ENCODE data around the gene TBC1D16.

The TBC1D16 gene

DNA sequence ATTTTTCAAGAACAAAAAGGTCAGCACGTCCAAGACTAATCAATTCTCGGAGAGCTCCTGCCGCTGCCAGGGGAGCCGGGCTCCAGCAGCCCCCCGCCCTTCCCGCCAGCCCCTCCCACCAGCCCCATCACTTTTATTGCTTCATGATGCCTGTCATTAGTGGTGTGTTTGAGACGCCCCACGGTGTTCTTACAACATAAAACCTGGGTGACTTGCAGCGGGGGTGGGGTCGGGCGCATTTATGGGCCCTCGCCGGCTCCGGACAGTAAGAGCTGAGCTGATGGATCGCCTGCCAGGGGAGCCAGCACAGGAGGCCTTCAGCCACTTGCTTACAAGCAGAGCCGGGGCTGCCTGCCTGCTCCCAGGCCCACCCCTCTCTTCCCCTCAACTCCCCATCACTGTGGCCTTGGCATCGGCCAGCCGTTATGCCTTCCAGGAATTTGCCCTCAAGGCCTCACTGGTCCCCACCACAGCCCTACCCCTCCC, 113.5 kb downstream of the TBC1D16 start:
- no peak for DNase-seq

DNA sequence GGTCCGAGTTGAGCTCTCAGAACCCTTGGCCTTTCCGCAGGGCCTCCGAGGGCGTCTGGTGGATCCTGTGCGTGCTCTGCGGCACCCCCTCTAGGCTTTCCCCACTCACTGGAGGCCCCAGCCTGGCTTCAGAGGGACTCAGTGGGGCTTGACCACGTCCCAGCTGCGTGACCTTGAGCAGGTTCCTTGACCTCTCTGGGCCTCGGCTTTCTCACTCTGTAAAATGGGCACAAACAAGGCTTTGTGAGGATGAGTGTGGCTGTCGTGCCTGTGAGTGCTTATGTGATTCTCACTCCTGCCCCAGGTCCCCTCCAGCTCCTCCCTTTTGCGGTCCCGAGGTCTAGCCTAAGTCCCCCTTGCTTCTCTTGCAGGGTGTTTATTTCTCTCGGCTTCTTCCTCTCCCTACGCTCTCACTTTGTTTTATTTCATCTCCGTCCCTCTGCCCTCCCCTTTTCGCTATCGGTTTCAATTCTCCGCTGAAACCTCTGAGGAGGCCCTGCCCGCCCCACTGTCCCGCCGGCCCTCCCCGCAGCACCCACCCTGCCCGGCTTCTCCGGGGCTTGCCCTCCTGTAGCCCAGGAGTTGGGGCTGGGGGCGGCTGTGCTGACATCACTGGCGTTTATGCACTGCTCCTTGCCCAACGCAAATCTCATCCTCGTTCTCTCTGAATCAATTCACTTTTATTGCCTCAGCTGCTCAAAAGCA, 114.1 kb downstream of the TBC1D16 start:
- no peak for DNase-seq

DNA sequence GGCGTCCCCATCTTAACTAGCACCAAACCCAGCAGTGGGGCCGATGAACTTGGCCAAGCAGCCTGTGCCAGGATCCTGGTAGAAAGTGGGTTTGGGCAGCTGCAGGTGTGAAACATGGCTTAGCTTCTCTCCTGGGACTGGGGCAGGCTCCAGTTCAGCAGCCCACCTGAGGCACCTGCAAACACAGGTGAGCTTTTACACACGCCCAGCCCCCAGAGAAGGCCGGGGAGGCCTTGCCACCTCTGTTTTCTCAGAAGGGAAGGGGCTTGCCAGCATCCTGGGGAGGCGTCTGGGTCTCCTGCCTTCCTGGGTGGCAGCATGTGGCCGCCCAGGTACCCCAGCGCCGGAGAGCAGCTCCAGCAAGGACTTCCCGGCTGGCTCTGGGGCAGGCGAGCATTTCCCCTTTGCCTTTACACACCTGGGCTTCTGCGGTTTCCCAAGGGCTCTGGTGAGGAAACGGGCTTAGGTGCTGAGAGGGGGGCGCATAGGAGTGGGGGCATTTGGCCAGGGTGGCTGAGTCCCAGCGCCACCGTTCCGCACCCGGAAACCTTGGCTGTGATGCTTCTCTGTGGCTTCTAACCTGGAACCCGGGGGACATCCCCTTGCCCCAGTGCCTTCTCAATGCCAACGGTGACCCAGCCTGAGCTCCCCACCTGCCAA, 114.8 kb downstream of the TBC1D16 start:
- DNase-seq, result no peak

DNA sequence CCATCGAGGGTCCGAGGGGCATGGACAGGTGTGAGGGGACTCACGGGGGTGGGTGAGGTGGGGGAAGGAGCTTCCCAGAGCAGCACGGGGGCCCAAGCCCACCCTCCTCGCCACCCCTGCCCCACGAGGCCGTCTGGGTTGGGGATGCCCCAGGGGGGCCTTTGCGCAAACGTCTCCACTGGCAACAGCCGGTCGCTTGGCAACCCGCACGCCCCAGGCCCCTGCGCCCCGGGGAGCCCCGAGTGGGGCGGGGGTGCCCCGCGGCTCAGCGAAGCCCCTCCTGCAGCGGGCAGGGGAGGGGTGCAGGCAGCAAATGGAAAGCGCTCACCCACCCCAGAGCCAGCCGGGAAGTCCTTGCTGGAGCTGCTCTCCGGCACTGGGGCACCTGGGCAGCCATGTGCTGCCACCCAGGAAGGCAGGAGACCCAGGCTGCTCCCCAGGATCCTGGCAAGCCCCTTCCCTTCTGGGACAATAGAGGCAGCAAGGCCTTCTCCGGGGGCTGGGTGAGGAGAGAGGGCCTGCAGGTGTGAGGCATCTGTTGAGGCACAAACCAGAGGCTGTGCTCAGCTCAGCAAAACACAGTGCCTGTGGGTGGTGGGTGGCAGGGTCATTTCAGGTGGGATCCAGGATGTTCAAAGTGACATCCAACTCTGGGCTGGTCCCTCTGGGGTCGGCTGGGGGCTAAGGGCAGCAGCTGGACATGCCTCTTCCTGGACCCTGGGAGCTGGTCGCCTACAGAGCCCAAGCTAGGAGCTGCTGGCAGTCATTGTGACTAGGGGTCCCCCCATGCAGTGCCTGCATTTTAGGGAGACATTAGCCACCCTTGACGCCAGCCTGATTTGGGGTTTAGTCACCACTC, 115.6 kb downstream of the TBC1D16 start:
- DNase-seq, result no peak

DNA sequence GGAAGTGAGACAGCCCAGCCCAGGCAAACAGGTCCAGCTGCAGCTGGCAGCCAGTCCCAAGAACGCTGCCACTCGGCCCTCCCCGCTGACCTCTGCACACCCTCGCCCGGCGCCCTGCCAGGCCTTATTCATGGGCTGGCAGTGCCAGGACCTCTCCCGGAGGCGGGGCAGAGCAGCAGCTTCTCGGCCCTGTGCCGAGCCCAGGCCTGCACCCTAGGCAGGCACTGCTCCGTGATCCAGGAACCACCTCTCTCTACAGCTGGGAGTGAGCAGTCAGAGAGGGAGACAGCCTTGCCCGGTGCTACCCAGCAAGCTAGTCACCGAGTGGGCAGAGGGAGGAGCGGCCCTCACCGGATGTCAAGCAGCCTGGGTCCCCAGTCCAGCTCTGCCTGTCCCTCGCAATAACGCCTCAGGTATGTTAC, 116.5 kb downstream of the TBC1D16 start:
- DNase-seq, result no peak

DNA sequence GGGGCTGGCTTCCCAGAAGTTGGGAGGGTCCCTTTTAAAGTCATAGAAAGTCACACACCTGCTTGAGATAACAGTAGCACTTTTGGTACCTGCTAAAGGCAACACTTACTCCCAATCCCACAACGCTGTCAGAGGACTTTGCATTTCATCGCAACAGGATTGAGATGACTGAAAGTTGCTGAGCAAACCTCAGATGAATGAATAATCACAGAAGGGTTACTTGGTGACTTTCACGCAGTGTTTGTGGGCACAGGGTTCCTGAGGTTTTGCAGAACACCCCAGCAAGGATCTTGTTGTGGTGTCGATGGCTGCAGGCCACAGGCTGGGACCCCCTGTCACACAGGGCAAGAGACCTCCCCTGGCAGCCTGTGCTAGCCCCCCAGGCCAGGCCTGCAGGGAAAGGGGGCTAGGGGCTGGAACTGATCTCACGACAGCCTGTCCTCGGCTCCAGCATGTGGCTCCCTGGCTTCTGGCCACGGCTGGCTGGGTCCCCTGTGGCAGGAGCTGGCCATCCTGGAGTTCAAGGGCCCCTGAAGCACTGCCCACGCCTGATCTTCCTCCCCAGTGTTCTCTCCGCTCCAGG, 117.0 kb downstream of the TBC1D16 start:
- no peak for DNase-seq

DNA sequence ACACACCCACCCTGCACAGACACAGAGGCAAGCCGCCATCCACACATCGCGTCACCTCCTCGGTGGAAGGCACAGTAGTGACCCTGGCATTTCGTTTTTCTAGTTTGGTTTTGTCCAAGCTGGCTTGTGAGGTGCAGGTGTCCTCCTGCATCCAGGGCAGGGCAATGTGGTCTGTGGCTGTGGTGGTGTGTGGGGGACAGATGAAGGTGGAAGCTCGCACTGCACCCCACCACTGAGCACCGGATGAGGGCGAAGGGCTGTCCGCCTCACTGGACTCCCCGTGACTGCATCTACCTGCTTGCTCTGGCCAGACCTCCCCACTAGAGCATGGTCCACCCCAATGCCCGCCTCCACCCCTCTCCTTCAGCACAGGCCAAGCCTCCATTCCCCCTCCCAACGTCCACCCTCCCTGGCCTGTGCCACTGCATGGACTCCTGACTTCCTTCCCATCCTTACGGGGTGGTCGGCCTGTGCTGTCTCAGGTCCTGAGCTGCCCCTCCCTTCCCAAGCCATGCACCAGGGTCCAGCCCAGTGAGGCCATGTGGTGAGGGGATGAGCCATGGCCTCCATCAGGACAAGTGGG, 117.7 kb downstream of the TBC1D16 start:
- DNase-seq, result no peak

DNA sequence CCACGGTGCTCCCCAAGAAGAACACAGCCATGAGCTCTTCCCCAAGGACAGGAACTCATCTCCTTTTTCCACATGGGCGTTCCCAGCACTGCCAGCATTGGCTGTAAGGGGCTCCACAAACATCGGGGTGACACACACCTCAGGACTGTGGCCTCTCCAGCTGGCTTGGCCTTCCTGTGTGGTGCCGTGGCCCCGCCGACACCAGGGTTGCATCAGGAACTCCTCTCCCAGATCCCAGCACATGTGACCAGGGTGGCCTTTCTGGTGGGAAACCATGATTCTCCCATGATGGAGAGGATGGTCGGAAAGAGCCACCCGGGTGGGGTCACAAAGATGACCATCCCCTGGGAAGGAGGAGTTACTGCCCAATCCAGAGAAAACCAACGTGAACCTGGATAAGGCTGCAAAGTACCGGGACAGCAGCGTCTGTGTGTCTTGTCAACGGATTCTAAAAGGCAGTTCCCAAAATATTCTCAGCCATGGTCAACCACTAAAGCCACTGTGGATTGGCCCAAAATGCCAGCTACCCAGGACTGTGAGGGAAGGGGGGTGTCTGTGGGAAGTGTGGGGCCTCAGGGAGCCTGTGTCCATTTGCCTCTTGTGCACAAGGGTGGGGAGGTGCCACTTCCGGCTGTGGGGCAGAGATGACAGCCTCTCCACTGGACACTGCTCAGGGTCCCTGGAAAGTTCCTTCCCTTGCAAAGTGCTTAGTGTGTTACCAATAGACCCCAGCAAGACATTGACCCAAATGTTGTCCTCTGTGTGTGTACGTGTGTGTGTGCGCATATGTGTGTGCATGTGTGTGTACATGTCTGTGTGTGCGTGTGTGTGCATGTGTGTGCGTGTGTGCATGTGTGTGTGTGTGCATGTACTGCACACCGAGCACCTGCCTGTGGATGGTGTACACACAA, 118.4 kb downstream of the TBC1D16 start:
- no peak for DNase-seq

DNA sequence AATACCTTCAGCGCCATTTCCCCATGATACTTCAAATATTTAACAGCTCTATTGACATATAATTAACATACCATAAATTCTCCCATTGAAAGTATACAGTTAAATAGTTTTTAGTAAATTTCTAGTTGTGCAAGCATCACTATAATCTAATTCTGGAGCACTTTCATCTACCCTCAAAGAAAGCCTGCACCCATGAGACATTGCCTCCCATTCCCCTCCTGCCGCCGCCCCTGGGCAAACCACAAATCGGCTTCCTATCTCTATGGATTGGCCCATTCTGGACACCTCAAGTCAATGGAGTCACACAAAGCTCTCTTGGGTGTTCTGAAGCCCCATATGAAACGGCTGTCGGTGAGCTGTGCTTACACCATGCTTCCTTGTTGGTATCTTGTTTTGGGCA, 119.2 kb downstream of the TBC1D16 start:
- no peak for DNase-seq

DNA sequence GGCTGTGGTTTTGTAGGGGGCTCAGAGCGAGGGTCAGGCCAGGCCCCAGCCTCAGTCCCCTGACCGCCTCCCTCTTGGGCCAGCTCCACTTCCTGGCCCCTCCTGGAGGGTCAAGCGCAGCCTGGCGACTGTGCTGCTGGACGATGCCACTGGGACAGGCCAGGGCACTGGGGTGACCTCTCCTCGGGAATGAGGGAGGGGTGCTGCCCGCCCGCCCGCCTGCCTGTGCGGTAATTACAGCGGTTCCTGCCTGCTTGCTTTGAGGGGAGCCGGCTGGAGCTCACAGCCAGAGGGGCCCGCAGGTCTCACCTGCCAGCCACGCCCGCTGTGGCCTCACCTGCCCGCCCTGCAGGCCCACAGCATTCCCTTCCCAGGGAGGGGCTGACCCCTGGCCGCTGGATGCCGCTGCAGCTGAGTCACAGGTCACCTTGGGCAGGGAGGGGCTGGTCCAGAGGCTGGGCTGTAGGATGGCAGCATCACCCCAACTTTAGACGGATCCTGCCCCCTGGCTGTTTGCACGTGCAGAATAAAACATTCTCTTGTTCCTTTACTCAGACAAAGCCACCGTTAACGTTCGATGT, 119.7 kb downstream of the TBC1D16 start:
- no peak for DNase-seq

DNA sequence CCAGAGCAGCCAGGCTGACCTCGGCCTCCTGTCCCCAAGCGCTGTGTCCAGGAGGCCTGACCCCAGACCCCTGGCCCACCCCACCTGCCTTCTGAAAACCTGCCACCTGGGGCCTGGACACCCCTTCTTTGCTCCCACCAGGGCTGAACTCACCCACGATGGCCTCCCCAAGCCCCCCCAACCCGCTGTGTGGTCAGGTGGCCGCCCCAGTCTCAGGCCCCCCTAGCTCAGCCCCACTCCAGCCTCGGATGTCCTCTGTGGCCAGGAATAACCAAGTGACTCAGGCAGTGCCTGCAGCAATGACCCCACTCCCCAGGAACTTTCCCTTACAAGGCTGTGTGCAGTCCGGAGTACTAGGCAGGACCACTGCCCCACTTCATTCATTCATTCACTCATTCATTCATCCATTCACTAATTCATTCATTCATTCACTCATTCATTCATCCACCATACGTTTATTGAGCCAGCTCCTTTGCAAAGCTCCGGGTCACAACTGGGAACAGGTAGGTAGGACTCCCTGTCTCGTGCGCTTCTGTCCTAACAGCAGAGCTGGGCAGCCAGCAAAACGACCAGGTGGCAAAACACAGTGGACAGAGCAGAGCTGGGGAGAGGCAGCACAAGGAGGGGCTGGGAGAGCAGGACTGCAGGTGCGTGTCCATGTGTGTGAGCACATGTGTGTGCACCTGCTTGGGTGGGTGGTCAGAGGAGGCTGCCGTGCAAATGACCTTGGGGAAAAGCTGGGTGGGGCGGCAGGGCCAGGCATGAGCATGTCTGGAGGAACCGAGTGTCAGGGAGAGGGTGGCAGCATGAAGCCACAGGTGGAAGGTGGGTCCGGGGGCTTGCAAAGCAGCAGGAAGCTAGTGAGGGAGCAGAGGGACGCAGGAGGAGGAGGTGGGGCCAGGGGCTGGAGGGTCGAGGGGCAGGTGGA, 120.6 kb downstream of the TBC1D16 start:
- DNase-seq, result no peak

DNA sequence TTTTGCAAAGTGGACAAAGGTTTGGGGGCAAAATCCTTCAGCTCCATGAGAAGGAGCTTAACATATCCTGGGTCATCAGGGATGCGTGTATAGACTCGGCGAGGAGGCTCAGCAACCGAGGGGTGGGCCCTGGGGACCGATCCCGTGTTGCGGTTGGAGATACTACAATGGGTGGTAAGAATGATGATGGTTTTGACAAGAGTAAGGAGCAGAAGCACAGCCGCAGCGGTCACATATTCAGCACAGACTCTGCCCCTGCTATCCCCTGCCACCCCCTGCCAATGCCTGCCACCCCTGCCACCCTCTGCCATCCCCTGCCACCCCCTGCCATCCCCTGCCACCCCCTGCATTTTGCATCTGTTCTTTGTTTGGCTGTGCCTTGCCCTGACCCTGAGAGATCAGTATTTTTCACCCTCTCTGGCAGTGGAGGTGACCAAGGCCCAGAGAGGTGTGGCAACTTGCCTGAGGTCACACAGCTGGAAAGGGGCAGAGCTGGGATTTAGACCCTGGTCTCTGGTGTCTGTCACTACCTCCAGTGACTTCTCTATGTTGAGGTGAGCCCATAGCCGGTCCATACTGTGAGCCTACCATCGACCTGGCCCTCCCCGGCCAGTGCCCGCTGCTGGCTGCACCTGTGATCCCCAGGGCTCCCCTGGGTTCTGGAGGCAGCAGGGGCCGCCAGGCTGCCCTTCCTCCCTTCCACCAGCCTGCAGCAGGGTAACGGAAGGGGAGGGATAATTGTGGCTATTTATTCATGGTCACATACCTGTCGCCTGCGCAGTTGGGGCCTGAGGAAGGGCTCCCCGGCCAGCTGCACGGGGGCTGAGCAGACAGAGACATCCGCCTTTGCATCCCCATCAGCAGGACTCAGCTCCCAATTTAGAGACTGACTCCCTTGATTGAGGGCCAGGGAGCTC, 121.5 kb downstream of the TBC1D16 start:
- no peak for DNase-seq

DNA sequence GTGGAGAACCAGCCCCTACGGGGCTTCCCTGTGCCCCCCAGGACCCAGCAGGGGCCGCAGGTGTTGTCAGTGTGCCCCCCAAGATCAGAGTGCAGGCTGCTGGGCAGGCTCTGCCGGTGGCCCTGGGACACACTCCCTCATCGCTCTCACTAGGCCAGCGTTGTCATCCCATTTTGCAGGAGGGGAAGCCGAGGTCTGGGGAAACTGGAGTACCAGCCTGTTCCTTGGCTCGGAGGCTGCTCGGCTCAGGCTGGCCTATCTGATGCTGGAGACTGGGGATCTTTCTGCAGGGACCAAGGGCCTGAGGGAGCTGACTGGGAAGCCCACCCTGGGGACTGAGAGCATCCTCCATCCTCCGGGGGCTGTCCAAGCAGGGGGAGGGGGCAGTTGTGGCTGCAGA, 122.2 kb downstream of the TBC1D16 start:
- DNase-seq, result no peak

DNA sequence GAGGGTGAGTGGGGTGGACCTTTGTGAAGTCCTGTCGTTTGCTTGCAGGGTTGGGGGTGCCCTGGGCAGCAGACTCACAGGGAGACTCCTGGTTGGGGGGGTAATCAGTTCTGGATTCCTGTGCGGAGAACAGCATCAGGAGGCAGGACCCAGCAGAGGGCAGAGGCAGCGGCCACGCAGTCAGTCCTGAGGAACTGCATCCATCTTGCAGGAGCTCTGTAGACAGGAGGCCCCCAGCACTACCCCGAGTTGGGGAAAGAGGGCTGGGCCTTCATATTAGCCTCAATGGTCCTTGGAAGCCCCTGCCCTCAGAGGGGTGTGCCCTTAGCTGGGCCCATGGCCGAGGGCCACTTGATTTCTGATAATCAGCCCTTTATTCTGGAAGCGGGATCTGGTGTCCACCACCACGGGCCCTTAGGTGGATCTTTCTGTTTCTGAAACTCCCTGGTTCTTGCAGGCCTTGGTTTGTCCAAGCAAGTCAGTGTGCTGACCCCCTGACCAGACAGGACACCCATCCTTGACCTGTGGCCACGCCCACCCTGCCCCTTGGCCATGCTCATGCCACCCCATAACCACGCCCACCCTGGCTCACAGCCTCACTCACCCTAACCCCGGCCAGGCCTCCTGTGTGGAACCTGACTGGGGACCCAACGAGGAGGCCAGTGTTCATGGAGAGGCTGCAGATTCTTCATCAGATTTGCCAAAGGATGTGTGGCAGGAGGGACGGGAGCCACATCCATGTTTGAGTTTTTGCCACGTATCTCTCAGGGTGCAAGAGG, 122.9 kb downstream of the TBC1D16 start:
- DNase-seq, result no peak

DNA sequence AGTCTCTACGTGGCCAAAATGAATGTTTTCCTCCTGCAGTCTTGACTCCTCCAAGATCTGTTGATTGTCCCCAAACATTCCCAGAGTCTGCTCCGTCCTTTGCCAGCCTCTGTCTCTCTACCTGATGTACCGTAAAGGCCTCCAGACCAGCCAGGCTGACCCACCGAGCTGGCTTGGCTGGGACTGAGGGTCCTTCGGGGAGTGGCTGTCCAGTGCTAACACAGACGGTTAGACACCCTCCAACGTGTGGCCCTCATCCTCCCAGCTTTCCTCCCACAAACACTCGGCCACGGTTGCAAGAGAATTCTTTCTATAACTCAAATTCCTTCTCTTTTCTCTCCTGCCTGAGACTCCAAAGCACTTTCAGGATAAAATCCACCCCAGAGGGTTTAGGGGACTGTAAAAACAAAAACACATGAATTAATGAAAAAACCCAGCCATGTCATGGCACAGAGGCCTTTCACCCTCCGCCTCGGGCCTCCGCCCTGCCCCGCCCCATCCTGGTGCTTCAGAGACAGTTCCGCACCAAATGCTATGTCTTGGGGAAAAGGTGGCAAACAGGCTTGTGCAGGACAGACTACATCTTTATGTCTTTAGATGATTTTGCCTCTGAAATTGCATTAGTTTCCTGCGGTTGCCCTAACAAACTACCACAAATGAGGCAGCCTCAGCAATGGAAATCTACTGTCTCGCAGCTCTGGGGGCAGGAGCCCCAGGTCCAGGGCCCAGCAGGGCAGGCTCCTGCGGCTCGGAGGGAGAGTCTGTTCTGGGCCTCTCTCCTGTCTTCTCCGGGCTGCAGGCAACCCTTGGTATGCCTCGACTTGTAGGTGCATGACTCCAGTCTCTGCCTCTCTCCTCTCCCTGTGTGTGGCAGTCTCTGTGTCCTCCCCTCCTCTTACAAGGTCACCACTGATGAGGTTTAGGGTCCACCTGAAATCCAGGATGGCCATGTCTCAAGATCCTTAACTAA, 124.0 kb downstream of the TBC1D16 start:
- DNase-seq, result no peak

DNA sequence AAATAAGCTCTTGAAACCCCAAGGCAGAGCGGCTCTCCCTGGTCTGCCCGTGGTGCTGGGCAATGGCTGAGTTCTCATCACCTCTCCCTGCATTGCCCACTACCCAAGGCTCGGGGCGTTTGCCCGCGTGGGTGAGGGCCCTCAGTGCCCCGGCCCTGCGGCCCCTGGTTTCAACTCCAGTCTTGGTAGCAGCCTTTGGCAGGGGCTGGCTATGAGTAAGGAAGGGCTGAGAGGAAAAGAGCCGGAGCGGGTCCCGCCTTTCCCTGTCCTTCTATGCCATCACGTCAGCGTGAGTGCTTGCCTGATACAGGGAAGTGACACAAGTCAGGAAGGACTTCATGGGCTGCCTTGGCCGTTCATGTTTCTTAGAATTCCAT, 124.7 kb downstream of the TBC1D16 start:
- DNase-seq, result no peak

DNA sequence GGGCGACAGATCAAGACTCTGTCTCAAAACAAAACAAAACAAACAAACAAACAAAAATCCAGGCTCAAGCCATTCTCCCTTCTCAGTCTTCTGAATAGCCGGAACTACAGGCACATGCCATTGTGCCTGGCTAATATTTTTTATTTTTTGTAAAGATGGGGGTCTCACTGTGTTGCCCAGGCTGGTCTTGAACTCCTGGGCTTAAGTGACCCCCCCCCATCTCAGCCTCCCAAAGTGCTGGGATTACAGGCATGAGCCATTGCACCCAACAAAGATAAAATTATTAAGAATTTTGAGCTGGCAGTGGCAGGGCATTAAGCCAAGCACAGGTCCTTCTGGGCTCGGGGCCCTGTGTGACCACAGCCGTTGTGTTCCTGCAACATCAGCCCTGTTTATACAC, 126.6 kb downstream of the TBC1D16 start:
- DNase-seq, result no peak

Data from stimulated activated CD4-positive, alpha-beta T cell treated with anti-CD3 and anti-CD28 coated beads, Interleukin-1b, Interleukin-23, amount 100 ng/mL, for 48 hours (primary cell).